ENCODE measurements around the gene TLE4. TPM values are rescaled to one million over a fixed set of nuclear protein-coding genes. Genes with fewer than 3 reads are reported as not detected.
"Not testable (repeated sequence)": the region's sequence is repeated elsewhere in the genome, so short reads cannot be mapped to it uniquely, and the experiment has no call there.

Gene TLE4
- total and polyA plus RNA-seq, 8 donors = 21.6 to 38.3 (median 33.8) TPM

DNA sequence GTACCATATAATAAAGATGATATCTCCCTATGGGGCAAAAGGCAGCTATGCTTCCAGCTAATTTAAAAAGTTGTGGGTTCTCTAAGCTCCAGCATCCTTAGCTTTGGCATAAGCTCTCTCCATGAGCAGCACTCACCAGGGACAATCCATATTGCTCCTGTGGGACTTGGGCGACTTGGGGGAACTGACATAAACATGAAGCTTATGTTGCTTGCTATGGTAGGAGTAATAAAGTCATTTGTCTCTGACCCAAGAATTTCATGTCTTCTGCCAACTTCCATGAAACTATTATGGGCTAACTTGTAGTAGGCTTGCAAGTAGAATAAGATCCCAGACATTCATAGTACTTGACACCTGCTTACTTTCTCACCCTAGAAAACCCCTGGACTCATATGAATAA lies 36.2 kb upstream of the TLE4 start:
- TF ChIP-seq, protein P1, sequence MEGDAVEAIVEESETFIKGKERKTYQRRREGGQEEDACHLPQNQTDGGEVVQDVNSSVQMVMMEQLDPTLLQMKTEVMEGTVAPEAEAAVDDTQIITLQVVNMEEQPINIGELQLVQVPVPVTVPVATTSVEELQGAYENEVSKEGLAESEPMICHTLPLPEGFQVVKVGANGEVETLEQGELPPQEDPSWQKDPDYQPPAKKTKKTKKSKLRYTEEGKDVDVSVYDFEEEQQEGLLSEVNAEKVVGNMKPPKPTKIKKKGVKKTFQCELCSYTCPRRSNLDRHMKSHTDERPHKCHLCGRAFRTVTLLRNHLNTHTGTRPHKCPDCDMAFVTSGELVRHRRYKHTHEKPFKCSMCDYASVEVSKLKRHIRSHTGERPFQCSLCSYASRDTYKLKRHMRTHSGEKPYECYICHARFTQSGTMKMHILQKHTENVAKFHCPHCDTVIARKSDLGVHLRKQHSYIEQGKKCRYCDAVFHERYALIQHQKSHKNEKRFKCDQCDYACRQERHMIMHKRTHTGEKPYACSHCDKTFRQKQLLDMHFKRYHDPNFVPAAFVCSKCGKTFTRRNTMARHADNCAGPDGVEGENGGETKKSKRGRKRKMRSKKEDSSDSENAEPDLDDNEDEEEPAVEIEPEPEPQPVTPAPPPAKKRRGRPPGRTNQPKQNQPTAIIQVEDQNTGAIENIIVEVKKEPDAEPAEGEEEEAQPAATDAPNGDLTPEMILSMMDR (IDR thresholded peaks at IDR 0.05) = no peak
- no peaks in the 10 kb centered on the region for H3K27me3 ChIP-seq
- DNase-seq (no peak), ATAC-seq (no peak)
- H3K36me3 ChIP-seq = no peaks in the 10 kb centered on the region
- H3K4me3 ChIP-seq = no peak overlapping the region
- intact Hi-C loops (cut with DNase I) = no loop called here
- H3K27ac ChIP-seq = no peak overlapping the region
- H3K4me1 ChIP-seq = no peaks in the 10 kb centered on the region
- H3K9me3 ChIP-seq = peaks cover 0 to 5% of the 10 kb centered on the region in 2 donors

DNA sequence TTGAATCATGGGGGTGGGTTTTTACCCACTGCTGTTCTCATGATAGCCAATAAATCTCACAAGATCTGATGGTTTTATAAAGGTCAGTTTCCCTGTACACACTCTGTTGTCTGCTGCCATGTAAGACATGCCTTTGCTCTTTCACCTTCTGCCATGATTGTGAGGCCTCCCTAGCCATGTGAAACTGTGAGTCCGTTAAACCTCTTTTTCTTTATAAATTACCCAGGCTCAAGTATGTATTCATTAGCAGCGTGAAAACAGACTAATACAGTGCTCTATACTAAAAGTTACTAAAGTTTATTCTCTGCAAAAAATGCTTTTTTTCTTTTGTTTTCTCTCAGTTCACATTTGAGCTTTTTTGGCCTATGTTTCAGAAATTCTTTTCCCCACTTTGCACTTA lies 33.9 kb upstream of the TLE4 start:
- no peak for ATAC-seq
- no peak overlapping the region for H3K4me3 ChIP-seq
- peaks cover 0 to 5% of the 10 kb centered on the region in 2 donors for H3K9me3 ChIP-seq

DNA sequence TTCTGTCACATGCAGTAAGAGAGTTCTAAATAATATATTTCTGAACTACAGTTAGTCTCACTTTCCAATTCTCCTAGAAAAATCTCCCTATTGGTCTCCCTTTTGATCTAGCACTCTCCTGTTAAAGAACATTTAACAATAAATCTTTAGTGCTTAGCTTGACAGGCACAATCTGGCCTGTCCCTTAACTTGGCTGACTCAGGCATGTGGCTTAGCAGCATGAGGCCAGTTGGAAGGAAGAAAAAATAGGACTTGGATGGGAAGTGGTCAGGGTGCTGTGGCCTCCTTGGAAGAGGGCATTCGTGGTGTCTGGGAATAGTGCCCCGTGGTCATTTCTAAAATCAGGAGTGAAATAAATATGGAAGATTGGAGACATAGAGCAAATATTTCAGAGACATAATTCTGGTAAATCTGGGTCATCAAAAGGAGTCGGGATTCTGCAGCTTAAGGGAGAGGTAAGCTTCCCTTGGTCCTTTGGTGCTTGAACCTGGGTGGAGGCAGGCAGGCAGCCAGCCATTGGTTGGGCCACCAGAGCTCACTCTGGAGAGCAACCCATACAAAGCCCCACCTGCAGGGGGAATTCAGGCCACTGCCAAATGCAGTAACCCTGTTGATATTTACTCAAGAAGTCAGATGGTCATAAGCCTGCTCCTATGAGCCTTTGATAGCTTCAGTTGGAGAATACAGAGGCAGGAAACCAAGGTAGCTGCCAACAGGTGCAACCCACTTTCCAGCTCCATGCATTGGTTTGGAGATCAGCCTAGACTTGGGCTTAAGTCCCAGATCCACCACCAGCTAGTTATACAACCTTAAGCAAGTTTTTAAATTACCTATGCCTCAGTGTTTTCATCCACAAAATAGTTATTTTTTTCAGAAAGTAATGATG lies 28.8 kb upstream of the TLE4 start:
- H3K4me3 ChIP-seq = no peak overlapping the region
- no peaks in the 10 kb centered on the region for H3K9me3 ChIP-seq
- DNase-seq (no peak), ATAC-seq (no peak)
- no peaks in the 10 kb centered on the region for H3K27me3 ChIP-seq
- TF ChIP-seq, protein P1 (IDR thresholded peaks at IDR 0.05) = no peak
- no peak overlapping the region for H3K27ac ChIP-seq
- no peaks in the 10 kb centered on the region for H3K36me3 ChIP-seq
- no peaks in the 10 kb centered on the region for H3K4me1 ChIP-seq
- intact Hi-C loops (cut with DNase I) = no loop called here

More for the DNA sequence above, 33.9 kb upstream of the TLE4 start:
- H3K4me1 ChIP-seq = no peaks in the 10 kb centered on the region
- no peak overlapping the region for H3K27ac ChIP-seq
- DNase-seq = no peak
- H3K36me3 ChIP-seq = no peaks in the 10 kb centered on the region
- intact Hi-C loops (cut with DNase I) = no loop called here
- no peaks in the 10 kb centered on the region for H3K27me3 ChIP-seq
- TF ChIP-seq, protein P1 (IDR thresholded peaks at IDR 0.05) = no peak

DNA sequence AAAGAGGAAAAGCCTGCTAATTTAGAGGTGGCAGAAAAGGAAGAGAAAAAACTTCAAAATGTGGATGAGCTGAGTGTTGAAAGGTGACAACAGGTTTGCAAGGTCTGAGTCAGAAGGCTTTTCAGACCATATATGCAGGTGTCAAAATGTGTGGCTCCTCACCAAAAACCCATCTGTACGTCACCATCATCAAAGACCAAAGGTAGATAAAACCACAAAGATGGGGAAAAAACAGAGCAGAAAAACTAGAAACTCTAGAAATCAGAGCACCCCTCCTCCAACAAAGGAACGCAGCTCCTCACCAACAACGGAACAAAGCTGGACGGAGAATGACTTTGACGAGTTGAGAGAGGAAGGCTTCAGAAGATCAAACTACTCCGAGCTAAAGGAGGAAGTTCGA lies 27.4 kb upstream of the TLE4 start:
- H3K4me3 ChIP-seq; ATAC-seq; DNase-seq; H3K36me3 ChIP-seq; H3K27ac ChIP-seq; H3K9me3 ChIP-seq; H3K4me1 ChIP-seq; H3K27me3 ChIP-seq; intact Hi-C loops (cut with DNase I): not testable (repeated sequence)

DNA sequence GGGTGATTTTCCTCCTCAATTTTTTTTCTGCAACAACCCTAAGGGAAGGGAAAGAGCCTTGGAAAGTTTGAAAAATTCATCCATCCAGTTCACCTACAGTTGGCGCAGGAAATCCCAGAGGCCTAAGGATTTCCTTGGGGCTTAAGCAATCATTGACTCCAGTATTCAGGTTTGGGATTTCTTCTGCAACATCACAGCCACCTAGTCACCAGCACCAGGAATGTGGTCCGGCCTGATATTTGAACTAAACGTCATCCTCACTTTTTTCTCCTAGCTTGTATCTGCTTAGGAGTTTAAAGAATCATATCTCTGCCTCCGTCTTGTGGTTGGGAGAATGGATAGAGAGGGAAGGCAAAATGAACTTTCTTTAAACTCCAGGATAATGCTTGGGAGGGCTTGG lies 20.2 kb upstream of the TLE4 start:
- DNase-seq (no peak), ATAC-seq (no peak)
- no peaks in the 10 kb centered on the region for H3K36me3 ChIP-seq
- intact Hi-C loops (cut with DNase I) = no loop called here
- peaks cover 0 to 13% of the 10 kb centered on the region in 2 donors for H3K9me3 ChIP-seq
- H3K27me3 ChIP-seq = no peaks in the 10 kb centered on the region
- H3K4me1 ChIP-seq = no peaks in the 10 kb centered on the region
- H3K4me3 ChIP-seq = no peak overlapping the region
- no peak overlapping the region for H3K27ac ChIP-seq
- TF ChIP-seq, protein P1 (IDR thresholded peaks at IDR 0.05) = no peak
